Measurements from ENCODE around the gene HOXB8.

HOXB8 gene

DNA sequence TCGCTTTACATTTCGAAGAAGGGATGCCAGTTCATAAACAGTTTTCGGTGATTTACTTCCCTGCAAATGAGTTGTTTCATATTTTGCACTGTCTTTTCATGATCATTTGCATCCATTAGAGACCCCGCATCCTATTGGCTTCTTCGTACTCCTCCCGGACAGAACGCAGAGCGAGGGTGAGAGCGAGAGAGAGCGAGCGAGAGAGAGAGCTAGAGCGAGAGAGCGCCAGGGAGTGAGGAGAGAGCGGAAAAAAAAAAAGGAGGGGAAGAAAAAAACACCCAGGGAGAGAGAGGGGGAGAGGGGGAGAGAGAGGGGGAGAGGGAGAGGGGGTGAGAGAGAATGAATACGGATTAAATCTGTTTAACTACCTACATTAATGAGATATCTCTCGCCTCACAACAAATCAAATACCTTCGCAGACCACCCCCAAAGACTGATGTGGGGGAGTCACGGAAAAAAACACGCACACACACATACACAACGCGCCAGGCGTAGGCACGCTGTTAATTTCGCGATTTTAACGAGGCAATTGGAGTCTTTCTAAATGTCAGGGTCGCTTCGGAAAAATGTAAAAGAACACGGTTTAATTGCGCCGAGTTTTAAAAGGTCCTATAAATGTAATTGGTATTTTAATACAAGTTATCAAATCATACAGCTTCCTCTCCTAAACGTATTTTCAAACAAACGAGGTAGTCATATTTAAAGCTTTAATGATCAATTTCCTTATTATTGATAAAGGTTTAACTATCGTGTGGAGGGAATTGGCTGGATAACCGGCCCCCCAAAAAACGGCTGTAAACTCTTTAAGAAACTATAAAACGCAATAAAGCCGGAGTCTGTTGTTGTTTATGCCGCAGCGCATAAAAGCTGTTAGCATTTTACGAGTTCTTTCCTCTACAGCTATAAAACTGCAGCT is at the start of gene HOXB8:
HOXB8 (minus strand) TSS at position 246 of the 916 bp plus-strand sequence. CDS start 588 bp downstream, outside the sequence.
- Histone ChIP-seq H3K27me3 (ENCODE audit: control insufficient read depth, insufficient read depth, low read length) (peaks cover 43% of the 10 kb centered on the region), H3K4me1 (ENCODE audit: control insufficient read depth, insufficient read depth, low read length) (peaks cover 5% of the 10 kb centered on the region), H3K36me3 (ENCODE audit: control insufficient read depth, insufficient read depth, low read length) (no peaks in the 10 kb centered on the region), H3K4me3 (ENCODE audit: low read length) (peak within 1 kb of the TSS; percentile 47), H3K27ac (ENCODE audit: low read depth, low read length) (no peak within 1 kb of the TSS), H3K9ac (ENCODE audit: low read length) (no peak within 1 kb of the TSS)

GRCh38 chr17:48663134-48663924 is 48.2 kb upstream of the HOXB8 start:
- Histone ChIP-seq H3K9ac (ENCODE audit: low read length) (no peak overlapping the region), H3K36me3 (ENCODE audit: control insufficient read depth, insufficient read depth, low read length) (no peaks in the 10 kb centered on the region), H3K4me1 (ENCODE audit: control insufficient read depth, insufficient read depth, low read length) (no peaks in the 10 kb centered on the region), H3K27ac (ENCODE audit: low read depth, low read length) (no peak overlapping the region), H3K27me3 (ENCODE audit: control insufficient read depth, insufficient read depth, low read length) (no peaks in the 10 kb centered on the region), H3K4me3 (ENCODE audit: low read length) (no peak overlapping the region)

- H3K9ac ChIP-seq (ENCODE audit: low read length), result no peak overlapping the region
- H3K27me3 ChIP-seq (ENCODE audit: control insufficient read depth, insufficient read depth, low read length), result no peaks in the 10 kb centered on the region
- no peak overlapping the region for H3K27ac ChIP-seq (ENCODE audit: low read depth, low read length)
Observed at GRCh38 chr17:48655913-48656312, 40.8 kb upstream of the HOXB8 start.

GRCh38 chr17:48649741-48650140 is 34.6 kb upstream of the HOXB8 start:
- Histone ChIP-seq H3K9ac (ENCODE audit: low read length) (no peak overlapping the region), H3K4me1 (ENCODE audit: control insufficient read depth, insufficient read depth, low read length) (no peaks in the 10 kb centered on the region), H3K4me3 (ENCODE audit: low read length) (no peak overlapping the region), H3K27me3 (ENCODE audit: control insufficient read depth, insufficient read depth, low read length) (peaks cover 12% of the 10 kb centered on the region), H3K36me3 (ENCODE audit: control insufficient read depth, insufficient read depth, low read length) (no peaks in the 10 kb centered on the region), H3K27ac (ENCODE audit: low read depth, low read length) (no peak overlapping the region)

More at GRCh38 chr17:48655913-48656312, 40.8 kb upstream of the HOXB8 start:
- H3K4me1 ChIP-seq (ENCODE audit: control insufficient read depth, insufficient read depth, low read length), result no peaks in the 10 kb centered on the region
- no peak overlapping the region for H3K4me3 ChIP-seq (ENCODE audit: low read length)
- H3K36me3 ChIP-seq (ENCODE audit: control insufficient read depth, insufficient read depth, low read length), result no peaks in the 10 kb centered on the region

DNA sequence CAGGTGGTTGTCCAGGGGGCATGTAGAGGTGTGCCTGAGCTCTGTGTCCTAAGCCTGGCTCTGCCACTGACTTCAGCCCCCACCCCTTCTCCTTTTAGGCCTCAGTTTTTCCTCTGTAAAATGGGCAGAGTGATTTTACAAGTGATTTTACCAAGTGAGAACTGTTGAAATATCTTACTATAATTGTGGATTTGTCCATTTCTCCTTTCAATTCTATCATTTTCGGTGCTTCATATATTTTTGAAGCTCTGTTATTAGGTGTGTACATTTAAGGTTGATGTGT is 32.8 kb upstream of the HOXB8 start:
- Histone ChIP-seq H3K9ac (ENCODE audit: low read length) (no peak overlapping the region), H3K27ac (ENCODE audit: low read depth, low read length) (no peak overlapping the region), H3K36me3 (ENCODE audit: control insufficient read depth, insufficient read depth, low read length) (no peaks in the 10 kb centered on the region), H3K4me3 (ENCODE audit: low read length) (peak overlapping the region; percentile 67), H3K4me1 (ENCODE audit: control insufficient read depth, insufficient read depth, low read length) (no peaks in the 10 kb centered on the region), H3K27me3 (ENCODE audit: control insufficient read depth, insufficient read depth, low read length) (peaks cover 12% of the 10 kb centered on the region)

- no peaks in the 10 kb centered on the region for H3K36me3 ChIP-seq (ENCODE audit: control insufficient read depth, insufficient read depth, low read length)
- H3K27me3 ChIP-seq (ENCODE audit: control insufficient read depth, insufficient read depth, low read length), result peaks cover 18% of the 10 kb centered on the region
- H3K27ac ChIP-seq (ENCODE audit: low read depth, low read length), result no peak overlapping the region
- H3K9ac ChIP-seq (ENCODE audit: low read length), result peak overlapping the region; percentile 2
- peak overlapping the region; percentile 67 for H3K4me3 ChIP-seq (ENCODE audit: low read length)
- H3K4me1 ChIP-seq (ENCODE audit: control insufficient read depth, insufficient read depth, low read length), result no peaks in the 10 kb centered on the region
Observed at GRCh38 chr17:48647103-48647962, 32.2 kb upstream of the HOXB8 start.

GRCh38 chr17:48646183-48647102 is 31.4 kb upstream of the HOXB8 start:
- H3K36me3 ChIP-seq (ENCODE audit: control insufficient read depth, insufficient read depth, low read length), result no peaks in the 10 kb centered on the region
- no peaks in the 10 kb centered on the region for H3K4me1 ChIP-seq (ENCODE audit: control insufficient read depth, insufficient read depth, low read length)
- peak overlapping the region; percentile 33 for H3K9ac ChIP-seq (ENCODE audit: low read length)
- peaks cover 26% of the 10 kb centered on the region for H3K27me3 ChIP-seq (ENCODE audit: control insufficient read depth, insufficient read depth, low read length)
- H3K27ac ChIP-seq (ENCODE audit: low read depth, low read length), result no peak overlapping the region
- peak overlapping the region; percentile 64 for H3K4me3 ChIP-seq (ENCODE audit: low read length)

- peaks cover 29% of the 10 kb centered on the region for H3K27me3 ChIP-seq (ENCODE audit: control insufficient read depth, insufficient read depth, low read length)
- H3K9ac ChIP-seq (ENCODE audit: low read length), result peak overlapping the region; percentile 33
- peak overlapping the region; percentile 64 for H3K4me3 ChIP-seq (ENCODE audit: low read length)
- H3K27ac ChIP-seq (ENCODE audit: low read depth, low read length), result no peak overlapping the region
- no peaks in the 10 kb centered on the region for H3K4me1 ChIP-seq (ENCODE audit: control insufficient read depth, insufficient read depth, low read length)
- H3K36me3 ChIP-seq (ENCODE audit: control insufficient read depth, insufficient read depth, low read length), result no peaks in the 10 kb centered on the region
Observed at GRCh38 chr17:48645639-48646182, 30.6 kb upstream of the HOXB8 start.

DNA sequence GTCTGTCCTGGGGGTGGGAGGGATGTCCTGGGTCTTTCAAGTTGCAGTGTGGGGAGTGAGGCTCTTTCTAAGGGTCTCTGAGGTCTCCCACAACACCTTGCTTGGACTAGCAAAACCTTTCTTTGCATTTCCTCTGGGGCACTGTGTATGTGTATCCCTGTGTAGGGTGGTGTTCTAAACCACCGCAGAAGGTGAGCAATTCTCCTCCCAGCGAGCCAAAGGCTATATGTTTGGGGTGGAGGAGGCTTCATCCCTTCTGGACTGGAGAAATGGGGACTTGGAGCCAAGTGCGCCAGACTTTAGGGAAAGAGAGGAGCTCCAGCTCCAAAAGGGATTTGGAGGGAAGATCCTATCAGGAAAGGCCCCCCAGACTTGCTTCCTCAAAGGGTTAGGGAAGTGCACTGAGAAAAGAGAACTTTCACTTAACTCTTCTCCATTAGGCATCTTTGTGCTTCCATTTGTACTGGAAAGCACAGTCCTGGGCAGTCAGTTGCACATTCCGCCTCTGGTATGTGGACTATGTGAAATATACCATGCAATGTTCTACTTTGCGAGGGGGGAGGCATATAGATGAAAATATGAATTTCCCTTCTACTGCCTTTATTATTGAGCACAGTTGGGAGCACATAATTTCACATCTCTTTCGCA is 29.9 kb upstream of the HOXB8 start:
- peaks cover 27% of the 10 kb centered on the region for H3K27me3 ChIP-seq (ENCODE audit: control insufficient read depth, insufficient read depth, low read length)
- no peaks in the 10 kb centered on the region for H3K4me1 ChIP-seq (ENCODE audit: control insufficient read depth, insufficient read depth, low read length)
- H3K36me3 ChIP-seq (ENCODE audit: control insufficient read depth, insufficient read depth, low read length), result no peaks in the 10 kb centered on the region
- no peak overlapping the region for H3K9ac ChIP-seq (ENCODE audit: low read length)
- peak overlapping the region; percentile 64 for H3K4me3 ChIP-seq (ENCODE audit: low read length)
- no peak overlapping the region for H3K27ac ChIP-seq (ENCODE audit: low read depth, low read length)

- H3K27ac ChIP-seq (ENCODE audit: low read depth, low read length), result no peak overlapping the region
- H3K27me3 ChIP-seq (ENCODE audit: control insufficient read depth, insufficient read depth, low read length), result peaks cover 29% of the 10 kb centered on the region
- no peaks in the 10 kb centered on the region for H3K36me3 ChIP-seq (ENCODE audit: control insufficient read depth, insufficient read depth, low read length)
- H3K4me3 ChIP-seq (ENCODE audit: low read length), result no peak overlapping the region
- no peak overlapping the region for H3K9ac ChIP-seq (ENCODE audit: low read length)
- no peaks in the 10 kb centered on the region for H3K4me1 ChIP-seq (ENCODE audit: control insufficient read depth, insufficient read depth, low read length)
Observed at GRCh38 chr17:48644159-48644558, 29.1 kb upstream of the HOXB8 start.

DNA sequence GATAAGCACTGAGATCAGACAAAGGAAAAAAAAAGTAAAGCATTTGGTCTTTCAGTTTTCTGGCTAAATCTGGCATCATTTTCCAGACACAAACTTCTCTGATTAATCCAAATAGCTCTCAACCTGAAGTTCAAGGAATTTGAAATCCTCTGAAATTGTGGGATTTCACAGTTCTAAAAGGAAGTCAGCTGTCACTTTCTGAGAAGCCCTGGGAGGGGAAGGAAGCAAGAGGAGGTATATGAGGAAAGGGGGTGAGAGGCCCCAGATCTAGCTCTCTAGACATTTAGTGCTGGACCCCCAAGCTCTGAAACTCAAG is 28.6 kb upstream of the HOXB8 start:
- Histone ChIP-seq H3K9ac (ENCODE audit: low read length) (no peak overlapping the region), H3K27me3 (ENCODE audit: control insufficient read depth, insufficient read depth, low read length) (peaks cover 30% of the 10 kb centered on the region), H3K4me1 (ENCODE audit: control insufficient read depth, insufficient read depth, low read length) (no peaks in the 10 kb centered on the region), H3K36me3 (ENCODE audit: control insufficient read depth, insufficient read depth, low read length) (no peaks in the 10 kb centered on the region), H3K4me3 (ENCODE audit: low read length) (peak overlapping the region; percentile 24), H3K27ac (ENCODE audit: low read depth, low read length) (no peak overlapping the region)

All from rectal smooth muscle tissue (tissue), 1 donor.